Measurements from ENCODE around the gene GPD2. TPM values are rescaled to one million over a fixed set of nuclear protein-coding genes. Genes with fewer than 3 reads are reported as not detected.

Gene GPD2
- total and polyA plus RNA-seq, 2 donors from 2014 or later = 6.2 to 32.3 TPM

DNA sequence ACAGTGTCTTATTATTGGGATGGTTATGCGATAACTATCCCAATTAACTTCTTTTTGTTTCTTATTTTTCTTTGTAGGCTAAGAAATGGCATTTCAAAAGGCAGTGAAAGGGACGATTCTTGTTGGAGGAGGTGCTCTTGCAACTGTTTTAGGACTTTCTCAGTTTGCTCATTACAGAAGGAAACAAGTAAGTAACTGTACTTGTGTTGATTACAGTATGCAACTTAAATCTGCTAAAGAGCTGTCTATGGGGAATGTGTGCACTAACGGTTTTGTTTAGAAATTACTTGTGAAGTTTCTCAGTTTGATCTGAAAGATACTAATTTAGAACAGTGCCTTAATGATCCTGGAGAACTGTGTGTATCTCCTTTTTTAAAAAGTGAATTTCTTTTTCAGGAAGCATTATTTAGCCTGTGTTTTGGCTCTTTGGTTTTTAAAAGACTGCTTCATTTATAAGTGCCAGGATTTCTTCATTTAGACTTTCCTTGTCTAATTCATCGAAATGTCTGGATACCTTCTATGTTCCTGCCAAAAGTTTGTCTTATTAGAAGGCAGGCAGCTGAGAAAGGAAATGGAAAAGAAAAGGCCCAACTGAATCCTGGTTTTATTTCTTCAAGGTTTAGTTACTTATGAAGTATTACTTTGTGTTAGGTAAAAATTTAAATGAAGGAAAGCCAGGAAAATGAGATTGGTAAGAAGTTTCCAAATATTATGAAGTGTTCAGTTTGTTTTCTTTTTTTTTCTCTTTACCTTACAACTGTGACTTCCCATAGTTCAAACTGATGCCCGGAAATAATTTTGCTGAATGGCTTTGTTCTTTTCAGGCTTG, 40.1 kb downstream of the GPD2 start:
- Histone ChIP-seq H3K27me3 (ENCODE audit: control insufficient read depth, insufficient read depth, low read length) (no peaks in the 10 kb centered on the region), H3K9me3 (ENCODE audit: control insufficient read depth in 2 of 3, insufficient read depth in 1 of 3, low read length in 3 of 3) (no peaks in the 10 kb centered on the region), H3K9ac (ENCODE audit: low read length in 3 of 3) (no peak overlapping the region), H3K36me3 (ENCODE audit: control insufficient read depth in 2 of 3, insufficient read depth in 3 of 3, low read length in 3 of 3) (no peaks in the 10 kb centered on the region), H3K4me1 (ENCODE audit: control insufficient read depth in 2 of 3, insufficient read depth in 2 of 3, low read depth in 1 of 3, low read length in 3 of 3) (no peaks in the 10 kb centered on the region), H3K27ac (ENCODE audit: low read depth in 2 of 2, low read length in 2 of 2) (no peak overlapping the region), H3K4me3 (ENCODE audit: low read length in 3 of 3) (no peak overlapping the region)
- FAIRE-seq (no peak), DNase-seq (no peak)
- intact Hi-C loops (cut with DNase I) = no loop called here
- TF ChIP-seq, protein P1, sequence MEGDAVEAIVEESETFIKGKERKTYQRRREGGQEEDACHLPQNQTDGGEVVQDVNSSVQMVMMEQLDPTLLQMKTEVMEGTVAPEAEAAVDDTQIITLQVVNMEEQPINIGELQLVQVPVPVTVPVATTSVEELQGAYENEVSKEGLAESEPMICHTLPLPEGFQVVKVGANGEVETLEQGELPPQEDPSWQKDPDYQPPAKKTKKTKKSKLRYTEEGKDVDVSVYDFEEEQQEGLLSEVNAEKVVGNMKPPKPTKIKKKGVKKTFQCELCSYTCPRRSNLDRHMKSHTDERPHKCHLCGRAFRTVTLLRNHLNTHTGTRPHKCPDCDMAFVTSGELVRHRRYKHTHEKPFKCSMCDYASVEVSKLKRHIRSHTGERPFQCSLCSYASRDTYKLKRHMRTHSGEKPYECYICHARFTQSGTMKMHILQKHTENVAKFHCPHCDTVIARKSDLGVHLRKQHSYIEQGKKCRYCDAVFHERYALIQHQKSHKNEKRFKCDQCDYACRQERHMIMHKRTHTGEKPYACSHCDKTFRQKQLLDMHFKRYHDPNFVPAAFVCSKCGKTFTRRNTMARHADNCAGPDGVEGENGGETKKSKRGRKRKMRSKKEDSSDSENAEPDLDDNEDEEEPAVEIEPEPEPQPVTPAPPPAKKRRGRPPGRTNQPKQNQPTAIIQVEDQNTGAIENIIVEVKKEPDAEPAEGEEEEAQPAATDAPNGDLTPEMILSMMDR (IDR thresholded peaks at IDR 0.05; ENCODE audit: borderline replicate concordance, extremely low read depth, insufficient read depth) = no peak

DNA sequence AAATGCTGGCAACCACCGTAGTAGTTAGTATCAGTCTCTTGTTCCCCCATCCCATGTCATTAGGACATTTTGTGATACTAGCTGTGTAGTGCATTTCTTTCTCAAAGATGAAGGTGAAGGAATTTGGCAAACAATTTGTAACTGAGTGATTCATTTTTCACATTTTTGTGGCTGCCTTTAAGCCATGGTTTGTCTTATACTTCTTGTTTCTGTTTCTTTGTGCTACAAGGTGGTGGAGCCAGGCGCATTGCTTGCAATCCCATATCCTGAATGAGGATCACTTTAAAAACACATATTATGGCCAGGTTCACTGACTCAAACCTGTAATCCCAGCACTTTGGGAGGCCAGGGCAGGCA, 40.6 kb downstream of the GPD2 start:
- Histone ChIP-seq H3K27ac (ENCODE audit: low read depth in 2 of 2, low read length in 2 of 2) (no peak overlapping the region), H3K4me1 (ENCODE audit: control insufficient read depth in 2 of 3, insufficient read depth in 2 of 3, low read depth in 1 of 3, low read length in 3 of 3) (no peaks in the 10 kb centered on the region), H3K36me3 (ENCODE audit: control insufficient read depth in 2 of 3, insufficient read depth in 3 of 3, low read length in 3 of 3) (no peaks in the 10 kb centered on the region), H3K9ac (ENCODE audit: low read length in 3 of 3) (no peak overlapping the region), H3K9me3 (ENCODE audit: control insufficient read depth in 2 of 3, insufficient read depth in 1 of 3, low read length in 3 of 3) (no peaks in the 10 kb centered on the region), H3K27me3 (ENCODE audit: control insufficient read depth, insufficient read depth, low read length) (no peaks in the 10 kb centered on the region), H3K4me3 (ENCODE audit: low read length in 3 of 3) (no peak overlapping the region)
- intact Hi-C loops (cut with DNase I) = no loop called here
- TF ChIP-seq, protein P1 (IDR thresholded peaks at IDR 0.05; ENCODE audit: borderline replicate concordance, extremely low read depth, insufficient read depth) = no peak
- DNase-seq = no peak
- FAIRE-seq = no peak

DNA sequence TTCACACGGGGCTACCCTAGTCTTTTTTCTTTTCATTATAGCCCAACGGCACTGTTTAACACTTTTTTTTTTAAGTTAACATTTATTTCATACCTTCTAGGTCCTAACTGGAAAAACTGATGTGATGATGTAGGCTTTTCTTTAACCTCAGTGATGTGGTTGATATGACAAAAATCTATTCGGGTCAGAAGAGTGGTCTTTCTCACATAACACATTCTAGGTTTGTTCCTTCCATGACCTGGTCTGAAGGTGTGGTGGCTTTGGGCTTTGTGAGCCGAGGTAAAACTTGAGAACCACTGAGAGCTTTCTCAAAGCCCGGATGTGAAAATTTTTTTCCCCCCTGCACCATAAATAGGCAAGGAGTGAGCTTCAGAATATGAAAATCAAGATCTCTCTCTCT, 44.2 kb downstream of the GPD2 start:
- Histone ChIP-seq H3K27ac (ENCODE audit: low read depth in 2 of 2, low read length in 2 of 2) (no peak overlapping the region), H3K4me1 (ENCODE audit: control insufficient read depth in 2 of 3, insufficient read depth in 2 of 3, low read depth in 1 of 3, low read length in 3 of 3) (no peaks in the 10 kb centered on the region), H3K36me3 (ENCODE audit: control insufficient read depth in 2 of 3, insufficient read depth in 3 of 3, low read length in 3 of 3) (no peaks in the 10 kb centered on the region), H3K9me3 (ENCODE audit: control insufficient read depth in 2 of 3, insufficient read depth in 1 of 3, low read length in 3 of 3) (no peaks in the 10 kb centered on the region), H3K9ac (ENCODE audit: low read length in 3 of 3) (no peak overlapping the region), H3K27me3 (ENCODE audit: control insufficient read depth, insufficient read depth, low read length) (no peaks in the 10 kb centered on the region), H3K4me3 (ENCODE audit: low read length in 3 of 3) (no peak overlapping the region)
- TF ChIP-seq, protein P1 (IDR thresholded peaks at IDR 0.05; ENCODE audit: borderline replicate concordance, extremely low read depth, insufficient read depth) = no peak
- no peak for DNase-seq
- intact Hi-C loops (cut with DNase I) = no loop called here
- FAIRE-seq = no peak

Data from kidney (tissue), 14 donors.